GM21717 (cell line): ENCODE measurements around the gene CHST13.

Experiments used
- ATAC-seq: cut with Tn5 transposase; IDR thresholded peaks from one replicate; pipeline ENCODE4 v1.9.1; 2021; ENCODE audit warnings: mild to moderate bottlenecking, moderate library complexity; ENCODE audit not compliant: unreplicated experiment

CHST13 gene

GRCh38 chr3:126508564-126508964 is 15.4 kb upstream of the CHST13 start:
- no peak for ATAC-seq

GRCh38 chr3:126509597-126510307 is 14.2 kb upstream of the CHST13 start:
- no peak for ATAC-seq

GRCh38 chr3:126510308-126510910 is 13.5 kb upstream of the CHST13 start:
- ATAC-seq: no peak

GRCh38 chr3:126511291-126511690 is 12.7 kb upstream of the CHST13 start:
- ATAC-seq: no peak

GRCh38 chr3:126512026-126512425 is 11.9 kb upstream of the CHST13 start:
- no peak for ATAC-seq

GRCh38 chr3:126512916-126513650 is 10.9 kb upstream of the CHST13 start:
- no peak for ATAC-seq

GRCh38 chr3:126514161-126514560 is 9.8 kb upstream of the CHST13 start:
- ATAC-seq: no peak

GRCh38 chr3:126515066-126515706 is 8.8 kb upstream of the CHST13 start:
- no peak for ATAC-seq

GRCh38 chr3:126516152-126516935 is 7.6 kb upstream of the CHST13 start:
- ATAC-seq: no peak

- no peak for ATAC-seq
These were observed 7.0 kb upstream of the CHST13 start for GRCh38 chr3:126516936-126517290.

GRCh38 chr3:126517291-126517951 is 6.5 kb upstream of the CHST13 start, which contains the start of gene UROC1:
UROC1 (minus strand) TSS chr3:126517773; CDS start chr3:126517719, 54 bp downstream.
- ATAC-seq: no peak

- no peak for ATAC-seq
These were observed 5.8 kb upstream of the CHST13 start for GRCh38 chr3:126517986-126518778.

GRCh38 chr3:126518779-126519177 is 5.2 kb upstream of the CHST13 start:
- ATAC-seq: no peak

- ATAC-seq: no peak
These were observed 4.2 kb upstream of the CHST13 start for GRCh38 chr3:126519506-126520455.

- ATAC-seq: no peak
These were observed 2.6 kb upstream of the CHST13 start for GRCh38 chr3:126521122-126521891.

GRCh38 chr3:126522363-126522788 is 1.6 kb upstream of the CHST13 start:
- ATAC-seq: no peak

- ATAC-seq: no peak
These were observed 554 bp downstream of the CHST13 start for GRCh38 chr3:126524429-126524988.
